ENCODE data around the gene WFIKKN1. TPM values are rescaled to one million over a fixed set of nuclear protein-coding genes. Genes with fewer than 3 reads are reported as not detected.
A peak's percentile ranks its signal among the peaks of the same experiment; 100 is the strongest.

The WFIKKN1 gene
- total and polyA plus RNA-seq, 2 of the 13 experiments (the other 11 are each of a cell fraction or from before 2014, with no cell fraction given), result 1.7 to 4.9 TPM

DNA sequence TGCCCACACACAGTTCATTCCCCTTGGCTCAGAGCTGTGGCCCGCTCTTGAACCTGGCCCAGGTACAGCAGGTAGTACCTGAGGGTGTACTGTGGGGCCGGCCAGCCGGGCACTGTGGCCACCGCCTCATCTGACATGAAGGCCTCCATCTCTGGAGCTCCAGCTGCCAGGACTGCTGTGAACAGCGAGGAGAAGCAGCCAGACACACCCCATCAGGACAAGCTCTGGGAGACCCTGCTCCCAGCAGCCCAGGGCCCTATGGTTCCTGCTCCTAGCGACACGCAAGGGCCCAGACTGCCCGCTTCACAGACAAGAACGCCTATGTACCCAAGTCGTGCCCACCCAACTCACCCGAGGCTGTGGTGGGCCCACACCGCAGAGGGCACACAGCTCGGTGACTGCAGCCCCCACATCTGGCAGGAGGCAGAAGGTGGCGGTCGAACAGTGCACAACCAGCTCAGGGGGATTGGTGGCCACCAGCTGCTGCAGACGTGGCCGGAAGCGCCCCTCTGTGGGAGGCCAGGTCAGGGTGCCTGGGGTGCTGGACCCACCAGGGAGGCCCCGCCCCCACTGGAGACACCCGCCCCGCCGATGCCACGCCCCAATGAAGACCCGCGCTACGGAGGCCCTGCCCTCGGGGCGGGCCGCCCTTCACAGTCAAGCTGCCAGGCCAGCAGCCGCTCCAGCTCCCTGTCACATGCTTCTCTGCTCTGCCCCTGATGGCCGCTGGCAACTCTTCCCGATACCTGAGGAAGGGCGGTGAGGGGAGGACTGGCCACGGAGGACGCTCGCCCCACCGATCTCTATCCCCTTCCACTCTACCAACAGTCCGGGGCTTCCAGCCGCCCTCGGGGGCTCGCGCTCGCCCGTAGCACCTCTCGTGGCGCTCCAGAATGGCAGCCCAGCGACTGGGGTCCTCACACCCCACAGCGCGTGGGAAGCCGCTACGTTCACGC, 48.4 kb downstream of the WFIKKN1 start (continued):
- TF ChIP-seq, protein P1, sequence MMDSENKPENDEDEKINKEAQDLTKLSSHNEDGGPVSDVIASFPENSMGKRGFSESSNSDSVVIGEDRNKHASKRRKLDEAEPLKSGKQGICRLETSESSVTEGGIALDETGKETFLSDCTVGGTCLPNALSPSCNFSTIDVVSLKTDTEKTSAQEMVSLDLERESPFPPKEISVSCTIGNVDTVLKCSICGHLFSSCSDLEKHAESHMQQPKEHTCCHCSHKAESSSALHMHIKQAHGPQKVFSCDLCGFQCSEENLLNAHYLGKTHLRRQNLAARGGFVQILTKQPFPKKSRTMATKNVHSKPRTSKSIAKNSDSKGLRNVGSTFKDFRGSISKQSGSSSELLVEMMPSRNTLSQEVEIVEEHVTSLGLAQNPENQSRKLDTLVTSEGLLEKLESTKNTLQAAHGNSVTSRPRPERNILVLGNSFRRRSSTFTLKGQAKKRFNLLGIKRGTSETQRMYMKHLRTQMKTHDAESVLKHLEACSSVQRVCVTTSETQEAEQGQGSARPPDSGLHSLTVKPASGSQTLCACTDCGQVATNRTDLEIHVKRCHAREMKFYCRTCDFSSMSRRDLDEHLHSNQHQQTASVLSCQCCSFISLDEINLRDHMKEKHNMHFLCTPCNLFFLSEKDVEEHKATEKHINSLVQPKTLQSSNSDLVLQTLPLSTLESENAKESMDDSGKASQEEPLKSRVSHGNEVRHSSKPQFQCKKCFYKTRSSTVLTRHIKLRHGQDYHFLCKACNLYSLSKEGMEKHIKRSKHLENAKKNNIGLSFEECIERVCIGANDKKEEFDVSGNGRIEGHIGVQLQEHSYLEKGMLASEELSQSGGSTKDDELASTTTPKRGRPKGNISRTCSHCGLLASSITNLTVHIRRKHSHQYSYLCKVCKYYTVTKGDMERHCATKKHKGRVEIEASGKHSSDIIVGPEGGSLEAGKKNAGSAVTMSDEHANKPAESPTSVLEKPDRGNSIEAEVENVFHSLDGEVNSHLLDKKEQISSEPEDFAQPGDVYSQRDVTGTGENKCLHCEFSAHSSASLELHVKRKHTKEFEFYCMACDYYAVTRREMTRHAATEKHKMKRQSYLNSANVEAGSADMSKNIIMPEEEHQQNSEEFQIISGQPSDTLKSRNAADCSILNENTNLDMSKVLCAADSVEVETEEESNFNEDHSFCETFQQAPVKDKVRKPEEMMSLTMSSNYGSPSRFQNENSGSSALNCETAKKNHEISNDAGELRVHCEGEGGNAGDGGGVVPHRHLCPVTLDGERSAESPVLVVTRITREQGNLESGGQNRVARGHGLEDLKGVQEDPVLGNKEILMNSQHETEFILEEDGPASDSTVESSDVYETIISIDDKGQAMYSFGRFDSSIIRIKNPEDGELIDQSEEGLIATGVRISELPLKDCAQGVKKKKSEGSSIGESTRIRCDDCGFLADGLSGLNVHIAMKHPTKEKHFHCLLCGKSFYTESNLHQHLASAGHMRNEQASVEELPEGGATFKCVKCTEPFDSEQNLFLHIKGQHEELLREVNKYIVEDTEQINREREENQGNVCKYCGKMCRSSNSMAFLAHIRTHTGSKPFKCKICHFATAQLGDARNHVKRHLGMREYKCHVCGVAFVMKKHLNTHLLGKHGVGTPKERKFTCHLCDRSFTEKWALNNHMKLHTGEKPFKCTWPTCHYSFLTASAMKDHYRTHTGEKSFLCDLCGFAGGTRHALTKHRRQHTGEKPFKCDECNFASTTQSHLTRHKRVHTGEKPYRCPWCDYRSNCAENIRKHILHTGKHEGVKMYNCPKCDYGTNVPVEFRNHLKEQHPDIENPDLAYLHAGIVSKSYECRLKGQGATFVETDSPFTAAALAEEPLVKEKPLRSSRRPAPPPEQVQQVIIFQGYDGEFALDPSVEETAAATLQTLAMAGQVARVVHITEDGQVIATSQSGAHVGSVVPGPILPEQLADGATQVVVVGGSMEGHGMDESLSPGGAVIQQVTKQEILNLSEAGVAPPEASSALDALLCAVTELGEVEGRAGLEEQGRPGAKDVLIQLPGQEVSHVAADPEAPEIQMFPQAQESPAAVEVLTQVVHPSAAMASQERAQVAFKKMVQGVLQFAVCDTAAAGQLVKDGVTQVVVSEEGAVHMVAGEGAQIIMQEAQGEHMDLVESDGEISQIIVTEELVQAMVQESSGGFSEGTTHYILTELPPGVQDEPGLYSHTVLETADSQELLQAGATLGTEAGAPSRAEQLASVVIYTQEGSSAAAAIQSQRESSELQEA (CRISPR knock-in tag; IDR thresholded peaks at IDR 0.05; ENCODE audit: not compliant biosample characterization), result peak; percentile 65
- TF ChIP-seq ARID4A (CRISPR knock-in tag; IDR thresholded peaks at IDR 0.05; ENCODE audit: borderline replicate concordance), result peak; percentile 71
- peak; percentile 45; the same call in 1 of the 2 replicates for TF ChIP-seq ZNF33B (CRISPR knock-in tag; IDR thresholded peaks at IDR 0.05)
- TF ChIP-seq HINFP (CRISPR knock-in tag; IDR thresholded peaks at IDR 0.05; ENCODE audit: low read depth), result 0 out of 2 replicates have a peak, but pooled peaks have one; percentile 15
- TF ChIP-seq ZNF780A (CRISPR knock-in tag; IDR thresholded peaks at IDR 0.05), result no peak
- TF ChIP-seq ZNF790 (CRISPR knock-in tag; IDR thresholded peaks at IDR 0.05; ENCODE audit: borderline replicate concordance), result 0 out of 2 replicates have a peak, but pooled peaks have one; percentile 32
- no peak for TF ChIP-seq FOXK2 (IDR thresholded peaks at IDR 0.05)
- TF ChIP-seq, protein P2, sequence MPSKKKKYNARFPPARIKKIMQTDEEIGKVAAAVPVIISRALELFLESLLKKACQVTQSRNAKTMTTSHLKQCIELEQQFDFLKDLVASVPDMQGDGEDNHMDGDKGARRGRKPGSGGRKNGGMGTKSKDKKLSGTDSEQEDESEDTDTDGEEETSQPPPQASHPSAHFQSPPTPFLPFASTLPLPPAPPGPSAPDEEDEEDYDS (CRISPR knock-in tag; IDR thresholded peaks at IDR 0.05), result peak; percentile 80
- TF ChIP-seq ZNF296 (CRISPR knock-in tag; conservative IDR thresholded peaks at IDR 0.05), result no peak
- TF ChIP-seq TCF7L2 (IDR thresholded peaks at IDR 0.05; ENCODE audit: low read depth, low read length), result no peak
- no peak for TF ChIP-seq NR2F2 (IDR thresholded peaks at IDR 0.05; ENCODE audit: borderline replicate concordance, low read depth)
- no peak for TF ChIP-seq DNMT3B (CRISPR knock-in tag; conservative IDR thresholded peaks at IDR 0.05)
- peak; percentile 65; the same call in 1 of the 2 replicates for TF ChIP-seq HNRNPL (IDR thresholded peaks at IDR 0.05; ENCODE audit: low read depth, low read length)
